ENCODE data around the gene LAIR2. TPM values are rescaled to one million over a fixed set of nuclear protein-coding genes. Genes with fewer than 3 reads are reported as not detected.

The LAIR2 gene
- total and polyA plus RNA-seq, 2 experiments from 2014 or later, result not detected

DNA sequence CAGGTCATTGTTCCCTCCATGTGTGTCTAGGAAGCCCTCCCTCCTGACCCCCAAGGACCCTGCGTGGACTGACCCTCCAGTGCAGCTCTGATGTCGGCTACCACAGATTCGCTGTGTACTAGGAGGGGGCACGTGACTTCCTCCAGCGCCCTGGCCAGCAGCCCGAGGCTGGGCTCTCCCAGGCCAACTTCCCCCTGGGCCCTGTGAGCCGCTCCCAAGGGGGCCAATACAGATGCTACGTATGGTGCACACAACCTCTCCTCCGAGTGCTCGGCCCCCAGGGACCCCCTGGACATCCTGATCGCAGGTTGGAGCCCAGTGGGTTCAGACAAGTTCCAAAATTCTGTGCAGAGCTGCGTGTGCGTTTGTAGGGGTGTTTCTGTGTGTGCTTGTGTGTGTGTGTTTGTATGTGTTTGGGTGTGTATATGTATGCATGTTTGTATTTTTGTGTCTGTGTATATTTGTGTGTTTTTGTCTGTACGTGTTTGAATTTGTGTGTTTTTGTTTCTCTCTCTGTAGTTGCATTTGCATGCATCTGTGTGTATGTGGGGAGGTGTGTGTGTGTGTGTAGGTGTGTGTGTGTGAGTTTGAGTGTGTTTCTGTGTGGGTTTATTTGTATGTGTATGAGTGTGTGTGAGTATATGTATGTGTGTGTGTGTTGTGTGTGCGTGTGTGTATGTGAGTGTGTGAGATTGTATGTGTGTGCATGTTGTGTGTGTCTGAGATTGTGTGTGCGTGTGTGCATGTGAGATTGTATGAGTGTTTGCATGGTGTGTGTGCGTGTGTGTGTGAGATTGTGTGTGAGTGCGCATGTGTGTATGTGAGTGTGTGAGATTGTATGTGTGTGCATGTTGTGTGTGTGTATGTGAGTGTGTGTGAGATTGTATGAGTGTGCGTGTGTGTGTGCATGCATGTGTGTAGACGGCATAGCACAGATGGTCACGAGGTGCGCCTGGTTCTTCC lies 49.6 kb downstream of the LAIR2 start:
- Histone ChIP-seq H3K9me3 (ENCODE audit: low read depth) (no peaks in the 10 kb centered on the region), H3K4me2 (no peak overlapping the region), H3K79me2 (no peaks in the 10 kb centered on the region), H3K9me2 (replicated peaks; ENCODE audit: insufficient read depth) (no peaks in the 10 kb centered on the region), H3K27ac (no peak overlapping the region), H3K4me1 (ENCODE audit: insufficient read depth) (no peaks in the 10 kb centered on the region), H3K27me3 (no peaks in the 10 kb centered on the region), H2AFZ (no peak overlapping the region), H4K20me1 (ENCODE audit: insufficient read depth, poor library complexity, severe bottlenecking) (no peaks in the 10 kb centered on the region), H3K36me3 (replicated peaks; ENCODE audit: insufficient read depth, low read depth) (no peaks in the 10 kb centered on the region), H3K4me3 (no peak overlapping the region)
- DNase-seq (ENCODE audit: low spot score), result no peak
- TF ChIP-seq, protein P1, sequence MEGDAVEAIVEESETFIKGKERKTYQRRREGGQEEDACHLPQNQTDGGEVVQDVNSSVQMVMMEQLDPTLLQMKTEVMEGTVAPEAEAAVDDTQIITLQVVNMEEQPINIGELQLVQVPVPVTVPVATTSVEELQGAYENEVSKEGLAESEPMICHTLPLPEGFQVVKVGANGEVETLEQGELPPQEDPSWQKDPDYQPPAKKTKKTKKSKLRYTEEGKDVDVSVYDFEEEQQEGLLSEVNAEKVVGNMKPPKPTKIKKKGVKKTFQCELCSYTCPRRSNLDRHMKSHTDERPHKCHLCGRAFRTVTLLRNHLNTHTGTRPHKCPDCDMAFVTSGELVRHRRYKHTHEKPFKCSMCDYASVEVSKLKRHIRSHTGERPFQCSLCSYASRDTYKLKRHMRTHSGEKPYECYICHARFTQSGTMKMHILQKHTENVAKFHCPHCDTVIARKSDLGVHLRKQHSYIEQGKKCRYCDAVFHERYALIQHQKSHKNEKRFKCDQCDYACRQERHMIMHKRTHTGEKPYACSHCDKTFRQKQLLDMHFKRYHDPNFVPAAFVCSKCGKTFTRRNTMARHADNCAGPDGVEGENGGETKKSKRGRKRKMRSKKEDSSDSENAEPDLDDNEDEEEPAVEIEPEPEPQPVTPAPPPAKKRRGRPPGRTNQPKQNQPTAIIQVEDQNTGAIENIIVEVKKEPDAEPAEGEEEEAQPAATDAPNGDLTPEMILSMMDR (IDR thresholded peaks at IDR 0.05; ENCODE audit: poor library complexity), result no peak
- TF ChIP-seq EZH2 (IDR thresholded peaks at IDR 0.05; ENCODE audit: borderline replicate concordance) (no peak), EZH2phosphoT487 (IDR thresholded peaks at IDR 0.05; ENCODE audit: low read depth, severe bottlenecking, unreplicated experiment) (no peak)
- 81% methylated on average over 21 of the region's 22 CpGs for WGBS (ENCODE audit: low lambda C conversion rate, missing lambda C conversion rate)

DNA sequence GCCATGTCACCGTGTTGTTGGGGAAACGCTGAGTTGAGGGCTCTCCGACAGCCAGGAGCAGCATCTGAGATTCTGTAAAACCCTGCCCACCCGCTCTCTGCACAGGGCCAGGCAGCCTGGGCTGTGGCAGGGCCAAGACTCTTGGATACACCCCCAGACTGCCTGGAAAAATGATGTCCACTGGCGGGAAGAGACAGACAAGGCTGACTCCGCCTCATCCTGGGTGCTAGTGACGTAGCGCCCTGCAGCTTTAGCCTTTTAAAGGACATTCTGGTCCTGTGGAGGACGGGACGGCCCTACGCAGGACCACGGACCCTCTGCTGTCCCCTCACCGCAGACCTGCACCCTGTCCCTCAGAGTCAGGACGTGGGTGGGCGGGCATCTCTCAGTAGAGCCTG lies 50.3 kb downstream of the LAIR2 start:
- Histone ChIP-seq H3K36me3 (replicated peaks; ENCODE audit: insufficient read depth, low read depth) (no peaks in the 10 kb centered on the region), H3K9me3 (ENCODE audit: low read depth) (no peaks in the 10 kb centered on the region), H3K27ac (no peak overlapping the region), H3K4me1 (ENCODE audit: insufficient read depth) (no peaks in the 10 kb centered on the region), H3K4me3 (no peak overlapping the region), H3K4me2 (no peak overlapping the region), H2AFZ (no peak overlapping the region), H4K20me1 (ENCODE audit: insufficient read depth, poor library complexity, severe bottlenecking) (no peaks in the 10 kb centered on the region), H3K27me3 (no peaks in the 10 kb centered on the region), H3K9me2 (replicated peaks; ENCODE audit: insufficient read depth) (no peaks in the 10 kb centered on the region), H3K79me2 (no peaks in the 10 kb centered on the region)
- 87% methylated on average over 15 of the region's 15 CpGs for WGBS (ENCODE audit: low lambda C conversion rate, missing lambda C conversion rate)
- no peak for DNase-seq (ENCODE audit: low spot score)
- TF ChIP-seq EZH2 (IDR thresholded peaks at IDR 0.05; ENCODE audit: borderline replicate concordance) (no peak), EZH2phosphoT487 (IDR thresholded peaks at IDR 0.05; ENCODE audit: low read depth, severe bottlenecking, unreplicated experiment) (no peak)
- TF ChIP-seq, protein P1 (IDR thresholded peaks at IDR 0.05; ENCODE audit: poor library complexity), result no peak

- no peaks in the 10 kb centered on the region for H3K79me2 ChIP-seq
- WGBS (ENCODE audit: low lambda C conversion rate, missing lambda C conversion rate), result 85% methylated on average over 10 of the region's 10 CpGs
- DNase-seq (ENCODE audit: low spot score), result no peak
- TF ChIP-seq EZH2 (IDR thresholded peaks at IDR 0.05; ENCODE audit: borderline replicate concordance) (no peak), EZH2phosphoT487 (IDR thresholded peaks at IDR 0.05; ENCODE audit: low read depth, severe bottlenecking, unreplicated experiment) (no peak)
- TF ChIP-seq, protein P1 (IDR thresholded peaks at IDR 0.05; ENCODE audit: poor library complexity), result no peak
- H3K36me3 ChIP-seq (replicated peaks; ENCODE audit: insufficient read depth, low read depth), result no peaks in the 10 kb centered on the region
- no peak overlapping the region for H3K4me3 ChIP-seq
- no peaks in the 10 kb centered on the region for H3K27me3 ChIP-seq
- no peaks in the 10 kb centered on the region for H3K4me1 ChIP-seq (ENCODE audit: insufficient read depth)
- H3K9me3 ChIP-seq (ENCODE audit: low read depth), result peaks cover 3% of the 10 kb centered on the region
- no peaks in the 10 kb centered on the region for H3K9me2 ChIP-seq (replicated peaks; ENCODE audit: insufficient read depth)
- H3K27ac ChIP-seq, result no peak overlapping the region
- no peak overlapping the region for H2AFZ ChIP-seq
- H4K20me1 ChIP-seq (ENCODE audit: insufficient read depth, poor library complexity, severe bottlenecking), result no peaks in the 10 kb centered on the region
- no peak overlapping the region for H3K4me2 ChIP-seq
Observed at GRCh38 chr19:54554006-54554405, 51.4 kb downstream of the LAIR2 start.

Data from hepatocyte (in vitro differentiated cells).